HG03139 (cell line): ENCODE data around the gene ETV5.

Experiments used
- ATAC-seq: cut with Tn5 transposase; IDR thresholded peaks from one replicate; pipeline ENCODE4 v1.9.1; 2021; ENCODE audit not compliant: unreplicated experiment

The ETV5 gene

DNA sequence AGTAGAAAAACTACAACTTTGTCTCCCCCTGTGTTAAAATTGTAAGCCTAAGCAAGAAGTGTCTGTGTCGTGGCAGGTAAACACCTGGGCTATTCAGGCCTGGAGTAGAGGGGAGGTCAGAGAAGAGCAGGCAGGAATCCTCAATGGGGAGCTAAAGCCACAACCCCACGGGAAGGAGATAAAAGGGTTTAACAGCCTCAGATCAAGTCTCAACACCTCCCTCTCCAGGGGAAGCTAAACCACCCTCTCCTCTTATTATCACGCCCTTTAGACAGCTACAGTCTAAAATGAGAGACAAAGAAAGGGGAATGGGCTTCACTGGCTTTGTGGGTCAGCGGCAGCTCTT lies 11.6 kb downstream of the ETV5 start:
- ATAC-seq = no peak

DNA sequence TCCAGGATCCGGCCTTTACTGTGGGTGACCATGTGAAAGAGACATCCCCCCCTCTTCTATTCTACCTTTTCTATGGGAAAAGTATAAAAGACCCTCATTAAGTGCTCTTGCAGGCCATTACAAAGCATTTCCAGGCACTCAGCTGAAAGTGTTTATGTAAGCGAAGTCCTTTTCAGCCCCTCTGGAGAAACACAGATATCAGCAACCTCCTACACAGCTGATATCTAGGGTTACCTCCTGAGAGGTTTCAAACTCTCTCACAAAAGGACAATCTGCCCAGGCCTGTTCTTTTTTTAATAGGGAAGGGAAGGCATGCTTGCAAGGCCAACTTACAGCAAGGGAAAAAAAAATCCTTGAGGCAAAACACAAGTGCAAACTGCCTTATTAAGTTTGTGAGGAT lies 12.6 kb downstream of the ETV5 start:
- ATAC-seq = no peak

DNA sequence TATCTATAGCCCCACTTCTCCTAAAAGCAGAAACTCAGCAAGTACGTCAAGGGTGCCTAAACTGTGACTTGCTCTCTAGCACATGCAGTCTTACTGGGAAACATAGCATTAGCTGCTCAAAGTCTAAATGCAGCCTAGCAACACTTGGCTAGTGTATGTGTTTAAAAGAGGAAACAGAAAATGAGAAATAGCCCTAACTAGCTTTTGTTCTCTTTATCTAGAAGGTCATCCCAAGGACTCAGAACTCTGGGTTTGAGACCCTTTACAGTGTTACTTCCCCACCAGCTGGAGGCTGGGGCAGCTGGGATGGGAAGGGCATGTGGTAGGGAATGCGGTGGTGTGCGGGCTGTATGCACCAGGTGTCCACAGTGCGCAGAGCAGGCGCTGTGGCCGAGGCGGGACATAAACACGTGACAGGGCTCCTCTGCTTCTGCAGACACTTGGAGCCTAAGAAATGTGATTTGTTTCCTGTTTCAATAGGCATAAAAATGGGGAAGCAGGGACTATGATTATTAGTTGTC lies 13.3 kb downstream of the ETV5 start:
- no peak for ATAC-seq

DNA sequence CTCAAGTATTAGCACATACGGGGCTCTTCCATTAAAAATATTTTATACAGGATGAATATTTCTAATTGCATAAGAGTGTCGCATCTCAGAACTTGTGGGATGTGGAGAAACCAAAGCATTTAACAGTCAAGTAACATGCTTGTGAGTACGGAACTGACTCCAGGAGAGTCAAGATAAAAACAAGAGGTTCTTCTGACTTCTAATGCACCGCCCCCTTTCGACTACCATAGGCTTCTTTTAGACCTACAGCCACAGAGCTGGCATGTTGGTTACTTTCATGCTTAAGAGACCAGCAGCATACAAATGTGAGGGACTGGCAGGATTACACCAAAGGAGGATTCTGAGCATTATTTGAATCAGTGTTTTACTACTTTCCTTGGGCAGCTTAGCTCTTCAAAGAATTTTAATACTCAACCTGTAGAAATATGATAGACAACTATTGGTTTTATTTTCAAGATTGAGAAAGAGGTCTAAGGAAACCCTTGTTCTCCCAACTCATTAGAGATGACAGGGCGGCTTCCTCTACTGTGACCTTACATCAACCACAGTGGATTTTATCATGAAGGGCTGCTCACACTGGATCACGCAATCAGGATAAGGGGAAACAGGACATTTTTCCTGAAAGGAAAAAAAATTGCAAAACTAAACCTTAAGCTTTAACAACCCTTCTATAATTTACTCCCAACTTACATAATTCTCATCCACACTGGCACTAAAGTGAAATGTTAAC lies 14.0 kb downstream of the ETV5 start:
- no peak for ATAC-seq

DNA sequence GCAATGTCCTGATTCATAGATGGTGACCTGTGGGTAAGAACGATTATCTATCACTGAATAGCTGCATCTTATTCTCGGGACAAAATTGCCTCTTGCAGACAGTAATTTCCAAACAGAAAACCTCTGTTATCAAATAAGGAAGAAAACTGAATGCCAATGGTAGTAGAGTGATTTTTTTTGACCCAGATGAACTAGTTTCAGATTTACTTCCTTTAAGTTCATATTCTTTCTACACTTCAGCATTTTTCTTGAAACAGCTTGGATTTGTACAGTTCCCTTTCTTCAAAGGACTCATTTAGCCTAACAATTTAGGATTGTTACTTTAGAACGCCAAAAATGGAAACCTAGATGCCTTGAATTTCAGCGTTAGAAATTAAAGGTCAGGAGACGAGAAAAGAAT lies 14.6 kb downstream of the ETV5 start:
- ATAC-seq = no peak

DNA sequence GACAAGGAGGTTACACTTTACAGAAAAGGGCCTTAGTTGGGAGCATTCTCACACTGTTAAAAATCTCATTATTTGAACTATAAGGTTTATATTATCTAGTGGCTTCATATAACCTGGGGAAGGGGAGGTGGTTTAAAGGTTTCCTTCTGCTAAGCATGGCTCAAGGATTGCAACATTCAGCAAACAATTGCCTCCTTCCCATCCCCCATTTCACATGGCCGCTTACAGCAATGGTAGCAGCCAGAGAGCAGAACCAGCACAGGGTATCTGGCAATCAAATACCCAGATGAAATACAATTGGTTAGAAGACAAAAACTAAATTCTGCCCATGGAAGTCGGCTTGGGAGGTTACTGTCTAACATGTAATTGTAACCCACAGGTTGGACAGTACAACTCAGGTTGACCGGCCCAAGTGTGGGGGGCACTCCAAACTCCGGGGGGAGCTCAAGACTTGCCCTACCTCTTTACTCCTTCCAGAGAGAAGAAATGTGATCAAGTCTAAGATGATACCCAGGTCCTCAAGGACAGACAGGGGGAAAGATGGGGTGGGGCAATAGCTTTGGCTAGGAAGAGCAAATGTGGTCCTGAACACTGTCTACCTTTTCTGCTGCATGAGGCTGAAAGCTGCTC lies 15.5 kb downstream of the ETV5 start:
- ATAC-seq = no peak

DNA sequence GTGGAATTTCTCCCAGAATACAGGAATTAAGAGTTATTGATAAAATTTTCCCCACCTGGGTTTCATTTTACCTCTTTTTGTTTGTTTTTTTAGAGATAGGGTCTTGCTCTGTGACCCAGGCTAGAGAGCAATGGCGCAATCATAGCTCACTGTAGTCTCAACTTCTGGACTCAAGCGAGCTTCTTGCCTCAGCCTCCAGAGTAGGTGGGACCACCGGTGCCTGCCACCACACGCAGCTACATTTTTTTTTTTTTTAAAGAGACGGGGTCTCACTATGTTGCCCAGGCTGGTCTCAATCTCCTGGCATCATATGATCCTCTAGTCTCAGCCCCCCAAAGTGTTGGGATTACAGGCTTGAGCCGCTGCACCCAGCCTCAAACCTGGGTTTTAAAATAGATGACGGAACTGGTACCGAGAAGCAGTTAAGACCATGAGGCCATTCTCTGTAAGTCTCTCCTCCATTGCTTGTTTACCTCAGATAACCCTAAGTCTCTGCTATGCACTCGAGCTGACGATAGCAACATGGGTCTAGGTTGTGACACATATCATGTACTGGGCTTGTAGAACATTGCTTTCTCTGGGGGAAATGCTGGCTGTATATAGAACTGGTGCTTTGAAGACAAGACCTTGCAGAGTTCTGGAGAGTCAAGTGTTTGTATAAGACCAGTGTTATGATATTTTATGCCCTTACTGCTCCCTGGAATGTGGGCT lies 16.4 kb downstream of the ETV5 start:
- ATAC-seq = no peak

DNA sequence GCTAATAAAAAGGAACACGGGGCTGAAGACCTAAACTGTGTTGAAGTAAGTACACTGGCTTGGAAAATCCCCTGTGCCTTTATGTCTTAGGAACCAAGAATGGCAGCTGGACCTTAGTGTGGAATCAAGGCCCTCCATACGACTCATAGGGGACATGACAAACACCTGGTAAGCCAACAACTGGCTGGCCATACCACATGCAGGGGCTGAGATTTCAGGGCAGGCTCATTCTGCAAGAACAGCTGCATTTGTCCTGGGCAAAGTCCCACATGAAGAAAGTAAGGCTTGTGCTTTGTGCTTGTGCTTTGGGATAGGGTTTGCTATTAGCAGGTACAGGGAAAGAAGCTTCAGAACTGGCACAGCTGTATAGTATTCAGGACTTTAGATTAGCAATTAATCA lies 18.0 kb downstream of the ETV5 start:
- ATAC-seq = no peak

DNA sequence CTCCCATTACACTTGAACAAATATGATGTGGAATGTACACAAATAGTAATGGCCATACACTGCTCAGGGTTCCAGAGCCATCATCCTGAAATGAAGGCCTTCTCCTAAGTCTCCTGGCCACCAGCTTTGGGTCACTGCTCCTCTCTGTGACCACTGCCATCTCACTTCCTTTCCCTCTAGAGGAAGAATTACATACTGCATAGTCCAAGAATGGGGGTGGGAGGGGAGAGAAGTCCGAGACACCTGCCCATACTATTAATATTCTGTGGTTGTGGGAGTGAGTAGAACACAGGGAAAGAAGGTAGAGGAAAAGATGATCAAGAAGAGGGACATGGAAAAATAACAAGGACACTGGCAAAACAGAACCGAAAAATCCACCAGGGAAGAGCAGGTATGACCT lies 20.6 kb downstream of the ETV5 start:
- no peak for ATAC-seq

DNA sequence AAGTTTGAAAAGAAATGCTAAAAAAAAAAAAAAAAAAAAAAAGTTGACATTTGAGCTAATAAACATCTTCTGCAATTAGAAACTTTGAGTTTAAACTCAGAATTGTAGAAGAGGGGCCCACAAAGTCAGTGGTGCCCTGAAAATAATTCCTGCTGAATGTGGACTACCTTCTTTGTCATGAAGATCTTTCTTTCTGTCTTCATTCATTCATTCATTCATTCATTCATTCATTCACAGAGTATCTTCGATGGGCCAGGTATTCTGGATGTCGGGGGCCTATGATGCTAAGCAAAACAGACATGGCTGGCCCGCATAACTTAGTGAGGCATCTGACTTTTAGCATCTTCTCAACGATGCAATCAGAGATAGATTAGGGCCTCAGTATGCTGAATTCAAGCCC lies 24.6 kb downstream of the ETV5 start:
- ATAC-seq = no peak

DNA sequence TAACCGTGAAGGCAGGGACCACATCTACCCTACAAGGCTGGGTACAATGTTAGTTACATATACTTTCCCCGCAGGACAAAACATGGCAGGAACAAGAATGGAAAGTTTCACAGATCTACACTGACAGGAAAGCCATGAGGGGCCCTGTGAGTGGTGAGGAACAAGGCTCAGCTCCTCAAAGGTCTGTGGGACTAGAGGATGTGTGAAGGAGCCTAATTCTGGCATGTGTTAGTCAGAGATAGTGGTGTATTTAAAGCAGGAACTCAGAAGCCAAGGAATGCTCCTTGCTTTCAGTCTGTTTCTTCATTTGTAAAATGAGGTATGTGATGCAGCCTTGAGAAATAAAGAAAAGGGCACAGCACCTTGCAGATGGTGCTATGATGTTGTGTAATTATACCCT lies 25.1 kb downstream of the ETV5 start:
- no peak for ATAC-seq

DNA sequence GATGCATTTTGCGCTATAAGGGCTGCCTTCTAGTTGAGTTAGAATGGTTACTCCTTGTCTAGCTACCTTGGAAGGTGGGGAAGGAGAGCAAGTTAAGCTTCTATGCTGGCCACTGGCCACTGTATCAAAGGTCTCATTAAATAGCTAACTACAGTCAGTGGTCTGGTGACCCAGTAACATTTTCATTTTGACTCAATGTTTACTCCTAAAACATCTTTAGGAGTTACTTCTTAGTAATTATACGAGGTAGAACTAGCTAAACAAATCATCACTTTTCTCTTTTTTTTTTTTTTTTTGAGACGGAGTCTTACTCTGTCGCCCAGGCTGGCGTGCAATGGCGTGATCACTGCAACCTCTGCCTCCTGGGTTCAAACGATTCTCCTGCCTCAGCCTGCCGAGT lies 26.7 kb downstream of the ETV5 start:
- ATAC-seq = no peak

DNA sequence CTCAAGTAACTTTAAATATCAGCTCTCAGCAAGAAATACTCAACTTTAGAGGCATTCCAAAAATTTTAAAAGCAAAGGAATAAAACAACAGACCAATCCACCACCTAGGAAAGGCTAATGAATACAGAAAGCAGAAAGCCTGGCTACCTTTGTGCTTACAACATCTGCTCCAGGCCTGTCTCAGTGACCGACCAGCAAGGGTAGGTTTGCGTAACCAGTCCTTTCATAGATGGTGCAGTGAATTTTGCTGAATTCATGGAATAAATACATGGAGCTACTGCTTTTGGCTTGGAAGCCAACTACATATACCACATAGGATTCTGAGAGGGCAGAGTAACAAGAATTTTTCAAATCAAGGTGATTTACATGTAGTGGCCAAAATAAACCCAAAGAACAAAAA lies 27.2 kb downstream of the ETV5 start:
- ATAC-seq = no peak

DNA sequence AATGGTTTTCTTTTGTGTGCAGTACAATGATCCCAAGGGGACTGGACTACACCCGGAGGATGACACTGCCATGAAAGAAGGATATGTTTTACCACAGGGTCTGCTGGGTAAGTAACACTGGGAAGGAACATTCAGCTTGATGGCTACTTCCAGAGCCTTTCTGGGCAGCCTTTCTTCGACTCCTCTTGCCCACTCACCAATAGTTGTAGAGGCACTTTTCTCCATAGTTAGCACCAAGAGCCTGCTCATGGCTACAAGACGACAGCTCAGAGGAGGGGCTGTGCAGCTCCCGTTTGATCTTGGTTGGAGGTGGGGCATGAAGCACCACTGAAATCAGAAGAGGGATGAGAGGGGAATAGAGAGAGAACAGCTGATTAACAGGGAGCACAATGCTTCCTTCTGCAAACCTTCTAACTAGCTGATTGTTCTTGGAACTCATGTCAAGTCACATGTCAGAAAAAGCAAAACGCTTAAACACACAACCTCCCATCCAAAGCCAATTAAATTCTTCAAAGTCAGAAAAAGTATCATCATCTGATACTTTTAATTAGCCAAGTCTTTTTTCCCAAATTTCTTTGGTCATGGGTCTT lies 27.9 kb downstream of the ETV5 start:
- ATAC-seq = no peak

DNA sequence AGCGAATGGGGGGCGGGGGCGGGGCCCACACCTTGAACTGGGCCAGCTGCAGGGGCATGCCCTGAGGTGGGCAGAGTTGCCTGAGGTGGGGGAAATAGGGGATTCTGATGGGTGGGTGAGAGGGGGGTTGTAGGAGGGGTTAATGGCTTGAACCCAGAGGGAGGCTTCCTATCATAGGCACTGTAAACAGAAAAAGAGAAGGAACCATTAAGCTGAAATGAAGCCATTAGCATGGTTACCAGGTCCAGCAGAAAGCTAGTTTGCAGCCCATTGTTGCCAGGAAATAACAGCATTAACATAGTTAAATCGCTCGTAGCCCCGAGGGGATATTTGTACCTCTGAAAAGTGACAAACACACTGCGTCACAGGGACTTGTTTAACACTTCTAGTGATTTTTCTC lies 29.0 kb downstream of the ETV5 start:
- no peak for ATAC-seq

DNA sequence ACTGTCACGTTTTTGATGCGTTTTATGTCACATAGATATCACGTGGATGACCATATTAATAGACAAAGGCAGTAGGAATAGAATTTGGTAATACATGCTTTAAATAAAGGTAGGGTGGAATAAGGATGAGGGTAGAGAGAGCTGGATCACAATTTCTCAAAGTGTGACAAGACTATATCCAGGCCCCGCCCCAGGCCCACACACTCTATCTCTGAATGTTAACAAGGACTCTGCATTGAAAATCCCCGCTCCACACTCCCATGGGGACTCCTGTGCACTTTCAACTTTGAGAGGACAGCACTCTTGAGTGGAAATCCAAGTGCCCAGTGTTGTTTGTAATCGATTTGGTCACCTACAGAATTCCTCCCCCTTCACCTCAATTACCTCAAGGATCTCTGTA lies 31.4 kb downstream of the ETV5 start:
- ATAC-seq = no peak

DNA sequence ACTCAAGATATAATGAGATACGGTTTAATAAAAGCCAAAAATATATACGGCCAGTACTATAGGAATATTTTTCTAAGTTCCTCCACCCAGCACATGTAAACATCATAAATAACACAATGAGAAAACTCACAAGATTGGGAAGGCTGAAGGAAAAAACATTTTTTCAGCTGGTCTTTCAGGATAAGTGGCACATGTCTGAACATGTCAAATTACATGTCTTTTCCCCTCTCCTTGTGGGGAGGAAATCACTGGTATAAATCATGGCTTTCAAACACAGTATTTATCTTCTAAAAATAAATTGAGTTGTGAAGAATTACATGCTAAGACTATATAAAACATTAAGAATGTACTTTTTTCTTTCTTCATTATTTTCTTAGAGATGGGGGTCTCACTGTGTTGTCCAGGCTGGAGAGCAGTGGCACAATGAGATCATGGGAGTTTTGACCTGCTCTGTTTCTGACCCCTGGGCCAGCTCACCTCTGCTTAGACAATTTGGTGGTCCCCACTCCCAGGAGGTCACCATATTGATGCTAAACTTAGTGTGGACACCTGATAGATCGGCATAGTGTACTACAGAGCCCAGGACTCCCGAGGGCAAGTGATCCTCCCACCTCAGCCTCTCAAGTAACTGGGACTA lies 32.8 kb downstream of the ETV5 start:
- no peak for ATAC-seq

DNA sequence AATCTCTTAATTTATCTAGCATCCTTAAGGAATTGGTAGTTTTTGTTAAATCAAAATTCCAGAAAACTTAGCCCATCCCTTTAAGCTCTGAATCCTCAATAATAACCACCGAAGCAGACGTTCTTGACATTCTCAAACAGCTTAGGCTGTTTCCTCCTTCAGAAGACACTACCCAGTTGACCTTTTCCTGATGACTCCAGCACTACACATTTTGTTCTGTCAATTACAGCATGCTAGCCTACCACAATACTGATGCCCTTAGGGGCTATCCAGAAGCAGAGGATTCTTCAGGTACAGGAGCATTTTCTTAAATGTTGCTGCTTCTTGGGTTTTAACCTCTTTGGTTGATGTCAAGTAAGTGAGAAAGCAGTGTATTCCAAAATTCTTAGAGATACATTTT lies 33.4 kb downstream of the ETV5 start:
- no peak for ATAC-seq

DNA sequence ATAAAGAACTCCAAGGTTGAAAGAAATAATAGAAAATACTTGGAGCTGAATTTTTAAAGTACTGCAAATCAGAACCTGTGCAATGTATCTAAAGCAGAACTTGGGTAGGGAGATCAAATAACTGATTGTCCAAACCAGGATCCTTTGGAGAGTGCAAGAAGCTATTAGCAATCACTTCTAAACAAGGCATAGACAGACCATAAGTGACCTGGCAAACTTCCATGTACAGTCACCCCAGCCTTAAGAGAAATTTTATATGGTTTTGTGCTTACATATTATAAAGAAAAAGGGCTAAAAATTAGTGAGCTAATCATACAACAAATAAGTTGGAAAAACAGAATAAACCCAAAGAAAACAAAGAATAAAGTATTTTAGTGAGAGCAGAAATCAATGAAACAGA lies 35.2 kb downstream of the ETV5 start:
- no peak for ATAC-seq

DNA sequence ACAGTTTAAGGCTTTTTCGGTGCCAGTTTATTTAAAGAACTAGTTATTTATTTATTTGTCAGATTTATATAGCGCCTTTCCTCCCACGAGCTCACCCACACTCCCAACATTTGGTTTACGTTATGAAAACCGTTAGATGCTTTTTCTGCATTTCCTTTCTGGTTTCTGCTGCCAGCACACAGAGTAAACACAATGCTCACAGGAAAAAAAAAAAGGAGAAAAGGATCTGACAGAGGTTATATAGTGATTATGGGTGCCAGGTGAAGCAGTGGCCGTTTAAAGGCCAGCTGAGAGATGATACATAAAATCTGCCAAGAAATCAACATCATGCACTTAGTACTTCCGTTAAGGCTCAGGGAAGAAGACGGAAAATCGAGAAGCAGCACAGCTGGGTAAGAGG lies 37.9 kb downstream of the ETV5 start:
- no peak for ATAC-seq

DNA sequence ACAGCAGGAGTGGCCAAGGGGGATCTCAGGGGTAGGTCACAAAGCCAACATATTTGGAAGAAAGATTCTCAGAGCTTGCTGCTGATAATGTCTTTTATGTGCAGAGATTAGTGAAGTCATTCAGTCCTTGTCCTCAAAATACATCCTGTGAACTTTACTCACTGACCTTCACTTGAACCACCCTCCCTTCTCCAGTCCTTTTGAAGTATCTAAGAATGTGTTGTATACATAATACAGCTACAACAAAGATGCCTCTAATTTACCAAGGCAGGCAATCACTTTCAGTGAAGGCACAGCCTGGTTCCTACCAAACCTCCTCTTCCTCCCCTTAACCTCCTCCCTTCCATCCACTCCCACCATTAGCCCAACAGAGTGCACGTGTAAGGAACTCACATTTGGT lies 38.3 kb downstream of the ETV5 start:
- no peak for ATAC-seq

DNA sequence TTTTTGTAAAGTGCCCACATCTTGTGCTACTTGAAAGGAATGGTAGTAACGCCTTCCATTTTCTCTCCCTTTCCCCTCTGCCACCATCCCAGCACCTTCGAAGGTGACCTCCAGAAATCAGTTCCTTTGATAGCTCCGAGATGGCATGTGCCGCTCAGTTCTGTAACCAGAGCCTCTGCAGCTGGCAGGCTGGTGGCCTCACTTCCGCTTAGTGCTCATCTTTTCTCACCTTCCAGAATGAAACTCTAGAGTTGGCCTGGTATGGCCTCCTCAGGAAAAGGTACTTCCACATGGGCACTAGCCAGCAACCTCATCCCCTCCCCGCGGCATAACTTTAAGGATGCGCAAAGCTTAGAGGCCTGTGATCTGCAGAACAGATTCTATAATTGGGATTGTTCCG lies 38.8 kb downstream of the ETV5 start:
- ATAC-seq = no peak
